Breast epithelium (tissue), 4 donors: ENCODE measurements around the gene OGFR. TPM values are rescaled to one million over a fixed set of nuclear protein-coding genes. Genes with fewer than 3 reads are reported as not detected.

Experiments used
- DNase-seq, 2 donors: peaks; one replicate each; pipeline ENCODE4 v3.0.0-alpha.2; 2019; ENCODE audit warnings: low spot score in 2 of 2
- H3K27ac ChIP-seq, 2 donors: fragments of 200-600 bp; sonication (generic) in 1 of 2; one replicate each; pipeline ENCODE4 v1.5.1; 2016 to 2019; ENCODE audit warnings: mild to moderate bottlenecking in 1 of 2
- H3K27me3 ChIP-seq, 2 donors: fragments of 200-600 bp; sonication (generic) in 1 of 2; one replicate each; pipeline versions ENCODE4 v1.5.1 to v1.6.0; 2017 to 2019; ENCODE audit warnings: control low read depth in 1 of 2, mild to moderate bottlenecking in 1 of 2
- H3K36me3 ChIP-seq: fragments of 200-600 bp; one replicate; pipeline ENCODE4 v1.5.1; 2019
- H3K4me1 ChIP-seq, 2 donors: fragments of 200-600 bp; sonication (generic); one replicate each; pipeline ENCODE4 v1.5.1; 2016 to 2019; ENCODE audit warnings: control low read depth in 1 of 2
- H3K4me3 ChIP-seq, 3 donors: fragments of 200-600 bp; sonication (generic); 1 replicate in 2 of 3; 2 replicates in 1 of 3; pipeline ENCODE4 v1.5.1; 2016 to 2019; ENCODE audit warnings: mild to moderate bottlenecking in 3 of 3, moderate library complexity in 2 of 3
- H3K9me3 ChIP-seq, 2 donors: fragments of 200-600 bp; sonication (generic) in 1 of 2; one replicate each; pipeline ENCODE4 v1.5.1; 2016 to 2019; ENCODE audit warnings: control low read depth in 1 of 2
- POLR2A ChIP-seq: fragments of 450-650 bp; IDR thresholded peaks from one replicate; pipeline ENCODE4 v1.6.1; 2016; ENCODE audit warnings: antibody characterized with exemption, mild to moderate bottlenecking, moderate library complexity
- POLR2AphosphoS5 ChIP-seq, 3 donors: sonication (generic); formaldehyde crosslinking; IDR thresholded peaks; one replicate each; pipeline ENCODE4 v1.6.1; 2017; ENCODE audit warnings: antibody characterized with exemption in 3 of 3
- intact Hi-C: fragments of 100-400 bp; cut with DNase I; formaldehyde crosslinking; loops from one replicate; pipeline ENCODE4 v1.15.1; 2023; ENCODE audit warnings: low total_unique reads
- total RNA-seq, 3 donors: library from RNA; depleted of rRNA; stranded (reverse); fragments of >200 nt; gene quantifications; one replicate each; pipeline ENCODE4 v1.1.0, GENCODE V29; 2016
- TF ChIP-seq, protein P1 (sequence below), 3 donors: fragments of 450-650 bp; IDR thresholded peaks; one replicate each; pipeline ENCODE4 v1.5.1; 2016 to 2017; ENCODE audit warnings: antibody characterized with exemption in 3 of 3, mild to moderate bottlenecking in 3 of 3, moderate library complexity in 3 of 3

Gene OGFR
- total RNA-seq, 3 donors from 2014 or later: 38.5 to 45.3 (median 44.2) TPM

DNA sequence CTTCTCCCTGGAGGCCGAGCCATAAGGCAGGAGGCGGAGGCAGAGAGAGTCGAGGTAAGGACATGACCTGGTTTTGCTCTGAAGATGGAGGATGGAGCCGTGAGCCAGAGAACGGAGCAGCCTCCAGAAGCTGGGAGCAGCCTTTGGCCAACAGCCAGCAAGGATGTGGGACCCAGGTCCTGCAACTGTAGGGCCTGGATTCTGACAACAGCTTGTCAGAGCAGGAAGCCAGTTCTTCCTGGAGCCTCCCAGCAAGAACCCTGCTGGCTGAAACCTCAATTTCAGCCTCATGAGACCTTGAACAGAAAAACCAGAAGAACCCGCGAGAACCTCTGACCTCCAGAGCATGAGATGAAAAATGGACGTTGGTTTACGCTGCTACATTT, 21.7 kb upstream of the OGFR start:
- Histone ChIP-seq H3K27me3 (peaks cover 0 to 24% of the 10 kb centered on the region in 2 donors), H3K9me3 (no peaks in the 10 kb centered on the region), H3K36me3 (no peaks in the 10 kb centered on the region), H3K4me1 (no peaks in the 10 kb centered on the region), H3K4me3 (no peak overlapping the region), H3K27ac (no peak overlapping the region)
- TF ChIP-seq POLR2A: no peak
- TF ChIP-seq, protein P1, sequence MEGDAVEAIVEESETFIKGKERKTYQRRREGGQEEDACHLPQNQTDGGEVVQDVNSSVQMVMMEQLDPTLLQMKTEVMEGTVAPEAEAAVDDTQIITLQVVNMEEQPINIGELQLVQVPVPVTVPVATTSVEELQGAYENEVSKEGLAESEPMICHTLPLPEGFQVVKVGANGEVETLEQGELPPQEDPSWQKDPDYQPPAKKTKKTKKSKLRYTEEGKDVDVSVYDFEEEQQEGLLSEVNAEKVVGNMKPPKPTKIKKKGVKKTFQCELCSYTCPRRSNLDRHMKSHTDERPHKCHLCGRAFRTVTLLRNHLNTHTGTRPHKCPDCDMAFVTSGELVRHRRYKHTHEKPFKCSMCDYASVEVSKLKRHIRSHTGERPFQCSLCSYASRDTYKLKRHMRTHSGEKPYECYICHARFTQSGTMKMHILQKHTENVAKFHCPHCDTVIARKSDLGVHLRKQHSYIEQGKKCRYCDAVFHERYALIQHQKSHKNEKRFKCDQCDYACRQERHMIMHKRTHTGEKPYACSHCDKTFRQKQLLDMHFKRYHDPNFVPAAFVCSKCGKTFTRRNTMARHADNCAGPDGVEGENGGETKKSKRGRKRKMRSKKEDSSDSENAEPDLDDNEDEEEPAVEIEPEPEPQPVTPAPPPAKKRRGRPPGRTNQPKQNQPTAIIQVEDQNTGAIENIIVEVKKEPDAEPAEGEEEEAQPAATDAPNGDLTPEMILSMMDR (IDR thresholded peaks at IDR 0.05): no peak
- TF ChIP-seq POLR2AphosphoS5 (IDR thresholded peaks at IDR 0.05): no peak
- no peak for DNase-seq
- intact Hi-C loops: loop anchor here (10.0 kb wide), 3 partner anchors 88 to 288 kb away; no protein-coding TSS in a partner anchor

DNA sequence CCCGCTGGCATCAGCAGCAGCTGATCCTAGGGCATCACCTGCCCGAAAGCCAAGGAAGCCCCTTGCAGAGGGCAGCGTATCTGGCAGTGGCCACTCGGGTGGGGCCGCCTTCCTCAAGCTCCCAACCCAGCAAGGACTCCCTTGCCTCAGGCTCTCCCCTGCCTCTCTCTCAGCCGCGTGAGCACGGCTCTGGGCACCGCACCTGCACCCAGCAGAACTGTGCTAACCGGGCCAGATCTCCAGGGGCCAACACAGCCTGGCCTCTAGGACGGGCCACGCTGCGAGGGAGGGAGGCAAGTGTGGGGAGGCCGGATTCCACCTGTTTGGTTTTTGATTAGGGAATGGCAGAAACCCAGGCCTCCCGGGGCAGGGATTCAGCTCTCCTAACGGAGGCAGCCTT, 20.1 kb upstream of the OGFR start:
- no peaks in the 10 kb centered on the region for H3K9me3 ChIP-seq
- H3K4me1 ChIP-seq: no peaks in the 10 kb centered on the region
- intact Hi-C loops: loop anchor here (10.0 kb wide), 3 partner anchors 90 to 290 kb away; no protein-coding TSS in a partner anchor
- TF ChIP-seq POLR2A (no peak), POLR2AphosphoS5 (IDR thresholded peaks at IDR 0.05) (no peak)
- TF ChIP-seq, protein P1 (IDR thresholded peaks at IDR 0.05): no peak
- H3K4me3 ChIP-seq: no peak overlapping the region
- no peaks in the 10 kb centered on the region for H3K36me3 ChIP-seq
- no peak overlapping the region for H3K27ac ChIP-seq
- H3K27me3 ChIP-seq: peaks cover 0 to 11% of the 10 kb centered on the region in 2 donors
- DNase-seq: no peak

DNA sequence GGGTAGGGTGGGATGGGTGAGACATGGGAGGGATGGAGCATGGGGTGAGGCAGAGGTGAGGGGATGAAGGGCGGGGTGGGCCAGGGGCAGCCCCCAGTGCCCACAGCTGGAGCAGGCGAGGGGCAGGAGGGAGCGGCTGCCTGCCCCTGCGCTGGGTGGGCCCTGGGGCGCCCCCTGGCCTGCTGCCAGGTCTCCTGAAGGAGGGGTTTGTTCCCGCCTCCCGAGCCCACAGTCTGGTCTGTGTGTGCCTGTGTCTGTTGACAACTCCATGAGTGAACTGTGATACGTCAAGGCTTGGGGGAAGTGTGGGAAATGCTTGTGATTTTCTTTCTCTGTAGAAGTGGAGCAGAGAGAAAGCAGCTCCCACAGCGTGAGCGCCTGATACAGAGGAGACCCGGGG, 19.2 kb upstream of the OGFR start:
- H3K27ac ChIP-seq: no peak overlapping the region
- intact Hi-C loops: loop anchor here (10.0 kb wide), 3 partner anchors 91 to 291 kb away; no protein-coding TSS in a partner anchor
- H3K4me1 ChIP-seq: no peaks in the 10 kb centered on the region
- no peaks in the 10 kb centered on the region for H3K9me3 ChIP-seq
- no peak for TF ChIP-seq POLR2A
- TF ChIP-seq, protein P1 (IDR thresholded peaks at IDR 0.05): no peak
- TF ChIP-seq POLR2AphosphoS5 (IDR thresholded peaks at IDR 0.05): no peak
- no peak for DNase-seq
- H3K36me3 ChIP-seq: no peaks in the 10 kb centered on the region
- H3K27me3 ChIP-seq: peaks cover 0 to 5% of the 10 kb centered on the region in 2 donors
- no peak overlapping the region for H3K4me3 ChIP-seq

DNA sequence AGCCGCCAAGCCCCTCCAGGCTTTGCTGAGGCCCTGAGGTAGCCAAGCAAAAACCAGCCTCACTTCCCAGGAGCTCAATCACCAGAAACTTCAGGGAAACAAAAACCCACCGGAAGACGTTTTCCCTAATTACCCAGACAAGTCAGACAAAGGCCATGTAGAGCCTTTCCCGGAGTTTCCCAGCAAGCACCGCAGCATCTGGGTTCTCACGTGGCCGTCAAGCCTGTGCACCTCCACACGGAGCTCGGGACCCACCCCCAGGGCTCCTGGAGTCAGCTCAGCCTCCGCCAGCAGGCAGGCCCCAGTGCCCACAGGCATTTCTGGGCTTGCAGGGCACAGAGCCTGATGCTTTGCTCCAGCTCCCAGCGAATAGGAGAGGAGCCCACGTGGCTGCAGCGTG, 18.5 kb upstream of the OGFR start:
- no peaks in the 10 kb centered on the region for H3K9me3 ChIP-seq
- no peak overlapping the region for H3K27ac ChIP-seq
- no peak for DNase-seq
- no peaks in the 10 kb centered on the region for H3K27me3 ChIP-seq
- intact Hi-C loops: loop anchor here (10.0 kb wide), 3 partner anchors 91 to 291 kb away; no protein-coding TSS in a partner anchor
- no peaks in the 10 kb centered on the region for H3K4me1 ChIP-seq
- TF ChIP-seq POLR2A (no peak), POLR2AphosphoS5 (IDR thresholded peaks at IDR 0.05) (no peak)
- TF ChIP-seq, protein P1 (IDR thresholded peaks at IDR 0.05): no peak
- H3K4me3 ChIP-seq: no peak overlapping the region
- no peaks in the 10 kb centered on the region for H3K36me3 ChIP-seq

DNA sequence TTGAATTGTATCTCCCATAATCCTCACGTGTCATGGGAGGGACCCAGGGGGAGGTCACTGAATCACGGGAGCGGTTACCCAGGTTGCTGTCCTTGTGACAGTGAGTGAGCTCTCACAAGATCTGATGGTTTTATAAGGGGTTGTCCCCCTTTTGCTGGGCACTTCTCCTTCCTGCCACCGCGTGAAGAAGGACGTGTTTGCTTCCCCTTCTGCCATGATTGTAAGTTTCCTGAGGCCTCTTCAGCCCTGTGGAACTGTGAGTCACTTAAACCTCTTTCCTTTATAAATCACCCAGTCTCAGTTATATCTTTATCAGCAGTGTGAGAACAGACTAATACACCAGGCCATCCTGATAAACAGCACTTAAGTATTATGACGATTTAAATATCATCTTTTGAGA, 17.3 kb upstream of the OGFR start:
- no peak overlapping the region for H3K27ac ChIP-seq
- H3K36me3 ChIP-seq: no peaks in the 10 kb centered on the region
- H3K4me3 ChIP-seq: no peak overlapping the region
- DNase-seq: no peak
- H3K4me1 ChIP-seq: no peaks in the 10 kb centered on the region
- H3K27me3 ChIP-seq: no peaks in the 10 kb centered on the region
- TF ChIP-seq POLR2AphosphoS5 (IDR thresholded peaks at IDR 0.05) (no peak), POLR2A (no peak)
- TF ChIP-seq, protein P1 (IDR thresholded peaks at IDR 0.05): no peak
- H3K9me3 ChIP-seq: no peaks in the 10 kb centered on the region
- intact Hi-C loops: loop anchor here (10.0 kb wide), 3 partner anchors 93 to 293 kb away; no protein-coding TSS in a partner anchor
